A549 (cell line): Measurements from ENCODE around the gene MCTP1.

Experiments used
- EHF ChIP-seq: fragments of 250-450 bp; sonication (Bioruptor Pico); IDR thresholded peaks from 2 replicates; pipeline ENCODE4 v1.5.0; 2020; ENCODE audit warnings: mild to moderate bottlenecking
- POLR2A ChIP-seq: IDR thresholded peaks from 2 replicates; pipeline ENCODE4 v1.6.1; 2012; ENCODE audit warnings: mild to moderate bottlenecking, low read length

DNA sequence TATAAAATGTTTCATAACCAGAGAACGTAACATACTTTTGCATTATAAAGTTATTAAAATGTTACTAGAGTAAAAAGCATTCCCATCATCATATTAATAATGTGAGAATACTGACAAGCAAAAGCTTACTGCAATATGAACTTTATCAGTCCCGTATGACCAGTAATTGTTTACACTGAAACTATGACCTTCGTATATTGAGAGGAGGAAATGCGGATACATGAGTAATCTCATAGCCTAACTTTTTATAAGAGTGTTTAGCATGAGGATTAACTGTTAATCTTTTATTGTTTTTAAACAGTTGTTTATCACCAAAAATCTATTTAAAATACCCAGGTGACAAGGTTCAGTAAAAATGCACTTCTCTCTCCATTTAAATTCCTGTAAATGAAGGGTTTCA, 394.0 kb downstream of the MCTP1 start:
- no peak for TF ChIP-seq EHF (CRISPR knock-in tag)
- TF ChIP-seq POLR2A: no peak
